HCT116 (cell line): ENCODE results near the gene CDC42BPA. TPM values are rescaled to one million over a fixed set of nuclear protein-coding genes. Genes with fewer than 3 reads are reported as not detected.

Experiments used
- ATAC-seq: fragments of 200-7000 bp; cut with Tn5 transposase; 2 replicates; pipeline ENCODE4 v1.9.1; 2020; ENCODE audit warnings: mild to moderate bottlenecking, moderate library complexity
- BruUV-seq: library from RNA; stranded (reverse); fragments of 400-500 nt; replicated peaks from 2 replicates; lab custom pipeline; 2021; lab: Mats Ljungman, UMichigan
- CTCF ChIA-PET: fragments of 300-600 bp; sonication (Branson Sonifier 250); formaldehyde crosslinking; loops from one replicate; lab custom pipeline; 2021; ENCODE audit warnings: antibody characterized with exemption; lab: Charles Lee
- POLR2A ChIA-PET: fragments of 300-600, 350-600 bp; sonication (Branson Sonifier 250); formaldehyde crosslinking; loops from one replicate; lab custom pipeline; 2021; ENCODE audit warnings: antibody characterized with exemption; lab: Charles Lee
- RAD21 ChIA-PET, 2 experiments: fragments of 300-600 bp; sonication (Branson Sonifier 250); formaldehyde crosslinking; loops; one replicate each; lab custom pipeline; 2023; ENCODE audit warnings: low total read pairs in 2 of 2; ENCODE audit not compliant: uncharacterized antibody in 2 of 2, unreplicated experiment in 2 of 2, low non-redundant PET in 1 of 2; lab: Charles Lee
- DNase-seq: peaks from one replicate; pipeline ENCODE4 v3.0.0-alpha.2; 2010; ENCODE audit warnings: low read depth, low spot score
- H2AFZ ChIP-seq: fragments of 200-600 bp; shearing (Covaris generic), sonication (generic); 2 replicates; pipeline ENCODE4 v1.6.1; 2017; ENCODE audit warnings: low read depth, mixed run types, mixed read lengths, antibody characterized with exemption, low read length; ENCODE audit not compliant: poor library complexity, severe bottlenecking
- H3K27ac ChIP-seq: 2 replicates; pipeline ENCODE4 v1.5.1; 2012; ENCODE audit warnings: low read depth, low read length
- H3K27me3 ChIP-seq: fragments of 200-600 bp; sonication (generic); 2 replicates; pipeline ENCODE4 v1.6.1; 2016; ENCODE audit warnings: mixed run types, low read length, mixed read lengths; ENCODE audit not compliant: insufficient read depth
- H3K36me3 ChIP-seq, 2 experiments: fragments of 200-500 bp in 1 of 2; fragments of 200-600 bp in 1 of 2; sonication (Bioruptor generic) in 1 of 2; sonication (generic) in 1 of 2; 2 replicates each; pipeline versions ENCODE4 v1.5.1 to v1.6.1; 2014 to 2016; ENCODE audit warnings: low read length in 2 of 2, inconsistent platforms in 1 of 2, mixed read lengths in 1 of 2, mixed run types in 1 of 2; ENCODE audit not compliant: insufficient read depth in 2 of 2, control insufficient read depth in 1 of 2
- H3K4me1 ChIP-seq, 2 experiments: fragments of 200-600 bp in 1 of 2; sonication (generic) in 1 of 2; 2 replicates each; pipeline versions ENCODE4 v1.5.1 to v1.6.1; 2012 to 2017; ENCODE audit warnings: low read length in 2 of 2, inconsistent platforms in 1 of 2, mild to moderate bottlenecking in 1 of 2, mixed read lengths in 1 of 2, mixed run types in 1 of 2, moderate library complexity in 1 of 2; ENCODE audit not compliant: insufficient read depth in 2 of 2, control insufficient read depth in 1 of 2
- H3K4me2 ChIP-seq: fragments of 200-600 bp; sonication (generic); 2 replicates; pipeline ENCODE4 v1.6.1; 2017; ENCODE audit warnings: mixed run types, low read length, mixed read lengths
- H3K4me3 ChIP-seq, 2 experiments: fragments of 200-600 bp in 1 of 2; sonication (generic) in 1 of 2; replicated peaks in 1 of 2; 2 replicates each; pipeline ENCODE4 v1.5.1; 2011 to 2016; ENCODE audit warnings: low read length in 2 of 2, control low read depth in 1 of 2, low read depth in 1 of 2, mild to moderate bottlenecking in 1 of 2, mixed read lengths in 1 of 2, mixed run types in 1 of 2
- H3K79me2 ChIP-seq: fragments of 200-600 bp; sonication (generic); 2 replicates; pipeline ENCODE4 v1.6.1; 2017; ENCODE audit warnings: mild to moderate bottlenecking, mixed run types, low read length, moderate library complexity, mixed read lengths; ENCODE audit not compliant: insufficient read depth
- H3K9ac ChIP-seq: fragments of 200-600 bp; sonication (generic); 2 replicates; pipeline ENCODE4 v1.6.1; 2016; ENCODE audit warnings: low read length, mixed read lengths
- H3K9me2 ChIP-seq: fragments of 200-600 bp; sonication (generic), shearing (Covaris generic); 2 replicates; pipeline ENCODE4 v1.6.1; 2017; ENCODE audit warnings: mixed run types, mild to moderate bottlenecking, moderate library complexity; ENCODE audit not compliant: insufficient read depth
- H3K9me3 ChIP-seq, 2 experiments: fragments of 200-500 bp in 1 of 2; fragments of 200-600 bp in 1 of 2; sonication (Bioruptor generic) in 1 of 2; sonication (generic) in 1 of 2; 2 replicates each; pipeline ENCODE4 v1.6.1; 2014 to 2017; ENCODE audit warnings: low read length in 2 of 2, mixed read lengths in 2 of 2, inconsistent platforms in 1 of 2, low read depth in 1 of 2, mild to moderate bottlenecking in 1 of 2, mixed run types in 1 of 2, moderate library complexity in 1 of 2; ENCODE audit not compliant: control insufficient read depth in 1 of 2, insufficient read depth in 1 of 2
- H4K20me1 ChIP-seq: fragments of 200-600 bp; sonication (generic), shearing (Covaris generic); 2 replicates; pipeline ENCODE4 v1.6.1; 2017; ENCODE audit warnings: mixed run types, mild to moderate bottlenecking, moderate library complexity; ENCODE audit not compliant: insufficient read depth
- CBX3 ChIP-seq: IDR thresholded peaks from 2 replicates; pipeline ENCODE4 v1.6.1; 2012; ENCODE audit warnings: low read depth
- CEBPB ChIP-seq: IDR thresholded peaks from 2 replicates; pipeline ENCODE4 v1.6.1; 2012; ENCODE audit warnings: low read depth
- EZH2 ChIP-seq: fragments of 200-600 bp; sonication (generic); IDR thresholded peaks from 2 replicates; pipeline ENCODE4 v1.6.1; 2017; ENCODE audit warnings: antibody characterized with exemption, mixed run types
- MAX ChIP-seq: IDR thresholded peaks from 2 replicates; pipeline ENCODE4 v1.6.1; 2012
- POLR2AphosphoS5 ChIP-seq: IDR thresholded peaks from 2 replicates; pipeline ENCODE4 v1.6.1; 2011; ENCODE audit warnings: mild to moderate bottlenecking, low read depth, low read length, moderate library complexity
- RAD21 ChIP-seq: IDR thresholded peaks from 2 replicates; pipeline ENCODE4 v1.6.1; 2012; ENCODE audit warnings: low read depth, mild to moderate bottlenecking
- SRF ChIP-seq: IDR thresholded peaks from 2 replicates; pipeline ENCODE4 v1.6.1; 2012; ENCODE audit warnings: low read depth
- TCF7L2 ChIP-seq: IDR thresholded peaks from 2 replicates; pipeline ENCODE4 v1.7.0; 2011; ENCODE audit warnings: borderline replicate concordance, inconsistent platforms; ENCODE audit not compliant: insufficient read depth, insufficient read length; ENCODE audit errors: extremely low read depth
- YY1 ChIP-seq: IDR thresholded peaks from 2 replicates; pipeline ENCODE4 v1.6.1; 2011; ENCODE audit warnings: low read length, low read depth, moderate library complexity, mild to moderate bottlenecking; ENCODE audit not compliant: insufficient replicate concordance; ENCODE audit errors: extremely low read depth
- ZBTB33 ChIP-seq: IDR thresholded peaks from 2 replicates; pipeline ENCODE4 v1.6.1; 2011; ENCODE audit warnings: mild to moderate bottlenecking, low read length, moderate library complexity; ENCODE audit not compliant: insufficient replicate concordance; ENCODE audit errors: extremely low read depth
- ZFX ChIP-seq: fragments of 450-650 bp; IDR thresholded peaks from 2 replicates; pipeline ENCODE4 v1.6.1; 2017
- intact Hi-C: fragments of 100-400 bp; cut with micrococcal nuclease; formaldehyde crosslinking; loops from 2 replicates; pipeline ENCODE4 v1.10.0; 2022
- total RNA-seq: library from RNA; stranded (reverse); gene quantifications from one replicate; pipeline ENCODE4 v1.2.1, GENCODE V29; 2021; ENCODE audit not compliant: unreplicated experiment

Gene CDC42BPA
- total RNA-seq, 1 experiment from 2014 or later = 44.0 TPM

GRCh38 chr1:227318853-227319607 lies 738 bp upstream of the CDC42BPA start:
- Histone ChIP-seq H3K27me3 (no peaks in the 10 kb centered on the region), H3K27ac (peak overlapping the region; percentile 83), H3K79me2 (peaks cover 37% of the 10 kb centered on the region), H3K4me3 (peak overlapping the region; percentile 75), H3K9me2 (no peaks in the 10 kb centered on the region), H3K4me1 (peaks cover 7 to 42% of the 10 kb centered on the region in 2 experiments), H3K36me3 (no peaks in the 10 kb centered on the region), H4K20me1 (peaks cover 4% of the 10 kb centered on the region; the same call in 1 of the 2 replicates), H3K9me3 (no peaks in the 10 kb centered on the region), H2AFZ (peak overlapping the region; percentile 47), H3K4me2 (peak overlapping the region; percentile 88), H3K9ac (peak overlapping the region; percentile 80)
- no peak for TF ChIP-seq CEBPB
- TF ChIP-seq SRF = no peak
- TF ChIP-seq CBX3 = no peak
- TF ChIP-seq MAX = peak; percentile 55
- no peak for TF ChIP-seq EZH2
- peak; percentile 59 for TF ChIP-seq ZFX
- TF ChIP-seq TCF7L2 = no peak
- intact Hi-C loops = loop anchor here (5.0 kb wide), 4 partner anchors 38 to 113 kb away; no protein-coding TSS in a partner anchor
- ATAC-seq = peak; percentile 29
- DNase-seq = no peak
- ChIA-PET RAD21 (no interaction called here), POLR2A (interaction anchor here (0.5 to 0.9 kb wide), 3 partner anchors 14 to 474 kb away, joined by 3 read pairs; no protein-coding TSS in a partner anchor), CTCF (no interaction called here)
- BruUV-seq = TSS peak; percentile 76

GRCh38 chr1:227317523-227318015 lies 723 bp downstream of the CDC42BPA start:
- peak overlapping the region; percentile 80 for H3K9ac ChIP-seq

More at GRCh38 chr1:227317523-227318015, 723 bp downstream of the CDC42BPA start:
- peak overlapping the region; percentile 75 for H3K4me3 ChIP-seq
- no peak overlapping the region for H2AFZ ChIP-seq
- ChIA-PET POLR2A (no interaction called here), CTCF (no interaction called here), RAD21 (no interaction called here)
- H4K20me1 ChIP-seq = peaks cover 4% of the 10 kb centered on the region; the same call in 1 of the 2 replicates
- BruUV-seq = no TSS peak
- intact Hi-C loops = loop anchor here (5.0 kb wide), 4 partner anchors 40 to 115 kb away; no protein-coding TSS in a partner anchor
- ATAC-seq (peak; percentile 30), DNase-seq (no peak)
- no peaks in the 10 kb centered on the region for H3K9me3 ChIP-seq
- H3K9me2 ChIP-seq = no peaks in the 10 kb centered on the region
- H3K36me3 ChIP-seq = no peaks in the 10 kb centered on the region
- H3K27me3 ChIP-seq = no peaks in the 10 kb centered on the region
- peak; percentile 6; the same call in 1 of the 2 replicates for TF ChIP-seq RAD21
- no peak for TF ChIP-seq ZBTB33
- TF ChIP-seq YY1 = peak; percentile 18
- 0 out of 2 replicates have a peak, but pooled peaks have one; percentile 56 for TF ChIP-seq CEBPB
- TF ChIP-seq ZFX = no peak; the same call in 1 of the 2 replicates
- peak; percentile 55 for TF ChIP-seq POLR2AphosphoS5
- H3K79me2 ChIP-seq = peaks cover 51% of the 10 kb centered on the region
- peak overlapping the region; percentile 83 for H3K27ac ChIP-seq
- peaks cover 7 to 36% of the 10 kb centered on the region in 2 experiments for H3K4me1 ChIP-seq
- peak overlapping the region; percentile 88 for H3K4me2 ChIP-seq
